Colonic mucosa (tissue), 4 donors: ENCODE measurements around the gene MUC5AC. TPM values are rescaled to one million over a fixed set of nuclear protein-coding genes. Genes with fewer than 3 reads are reported as not detected.
A peak's percentile ranks its signal among the peaks of the same experiment; 100 is the strongest.

Experiments
- DNase-seq: peaks from one replicate; pipeline ENCODE4 v3.0.0-alpha.2; 2020
- H3K27ac ChIP-seq: fragments of 200-600 bp; one replicate; pipeline ENCODE4 v1.8.0; 2021
- H3K27me3 ChIP-seq: fragments of 200-600 bp; one replicate; pipeline ENCODE4 v1.8.0; 2021
- H3K36me3 ChIP-seq: fragments of 200-600 bp; one replicate; pipeline ENCODE4 v1.8.0; 2021
- H3K4me1 ChIP-seq: fragments of 200-600 bp; one replicate; pipeline ENCODE4 v1.8.0; 2021; ENCODE audit warnings: mild to moderate bottlenecking
- H3K4me3 ChIP-seq: fragments of 200-600 bp; one replicate; pipeline ENCODE4 v1.8.0; 2021
- H3K9ac ChIP-seq, 2 donors: one replicate each; pipeline ENCODE4 v1.7.0; 2013; ENCODE audit warnings: control low read depth in 2 of 2, low read depth in 2 of 2, low read length in 2 of 2
- H3K9me3 ChIP-seq: fragments of 200-600 bp; one replicate; pipeline ENCODE4 v1.8.0; 2021
- CTCF ChIP-seq: fragments of 200-600 bp; IDR thresholded peaks from one replicate; pipeline ENCODE4 v1.8.0; 2022; ENCODE audit warnings: antibody characterized with exemption, mild to moderate bottlenecking
- intact Hi-C: fragments of 100-400 bp; cut with DNase I; formaldehyde crosslinking; loops from one replicate; pipeline ENCODE4 v1.14.1; 2022
- total RNA-seq, 2 donors: library from RNA; stranded (reverse); fragmentation: NEBNext Ultra II Directional in 1 of 2; extraction: Animal tissue kit (Norgen Biotek cat#: 25700) in 1 of 2; gene quantifications; one replicate each; pipeline ENCODE4 v1.2.1, GENCODE V29; 2021
- donor health status: healthy.
- donor health status: DM: no; HTN: no; CAD: no.
- donor health status: DM: no; HTN: no; CAD: no.

Gene MUC5AC
- total RNA-seq, 2 donors from 2014 or later, result 0.03 to 0.20 TPM

GRCh38 chr11:1222491-1223345, 65.0 kb downstream of the MUC5AC start, which contains the start of gene MUC5B:
Gene MUC5B, plus strand, starts transcription at chr11:1223066. Its CDS starts 58 bp downstream, at chr11:1223124.
- peak; percentile 92 for DNase-seq
- no peak for TF ChIP-seq CTCF
- Histone ChIP-seq H3K27ac (peak within 1 kb of the TSS; percentile 59), H3K4me1 (peaks cover 23% of the 10 kb centered on the region), H3K4me3 (peak within 1 kb of the TSS; percentile 42), H3K36me3 (no peaks in the 10 kb centered on the region), H3K9me3 (no peaks in the 10 kb centered on the region), H3K27me3 (no peaks in the 10 kb centered on the region), H3K9ac (peak within 1 kb of the TSS; percentile 72 to 79)
- intact Hi-C loops, result no loop called here

GRCh38 chr11:1223346-1224110, 65.8 kb downstream of the MUC5AC start:
- intact Hi-C loops, result no loop called here
- peak; percentile 41 for DNase-seq
- no peaks in the 10 kb centered on the region for H3K9me3 ChIP-seq
- peaks cover 21% of the 10 kb centered on the region for H3K4me1 ChIP-seq
- H3K9ac ChIP-seq, result peak overlapping the region; percentile 72 to 79
- no peaks in the 10 kb centered on the region for H3K36me3 ChIP-seq
- peak overlapping the region; percentile 59 for H3K27ac ChIP-seq
- no peaks in the 10 kb centered on the region for H3K27me3 ChIP-seq
- no peak for TF ChIP-seq CTCF
- H3K4me3 ChIP-seq, result peak overlapping the region; percentile 42

- H3K4me3 ChIP-seq, result peak overlapping the region; percentile 42
- H3K27me3 ChIP-seq, result no peaks in the 10 kb centered on the region
- no peak for DNase-seq
Observed at GRCh38 chr11:1224111-1224490, 66.3 kb downstream of the MUC5AC start.

GRCh38 chr11:1224491-1225385, 67.0 kb downstream of the MUC5AC start:
- Histone ChIP-seq H3K4me1 (peaks cover 11% of the 10 kb centered on the region), H3K27ac (peak overlapping the region; percentile 27), H3K27me3 (no peaks in the 10 kb centered on the region), H3K4me3 (peak overlapping the region; percentile 42), H3K36me3 (no peaks in the 10 kb centered on the region), H3K9me3 (no peaks in the 10 kb centered on the region), H3K9ac (peak overlapping the region in 1 of 2 donors; percentile 55)
- peak; percentile 84 for DNase-seq
- TF ChIP-seq CTCF, result no peak
- intact Hi-C loops, result no loop called here

More at GRCh38 chr11:1224111-1224490, 66.3 kb downstream of the MUC5AC start:
- Histone ChIP-seq H3K27ac (peak overlapping the region; percentile 59), H3K4me1 (peaks cover 15% of the 10 kb centered on the region), H3K9me3 (no peaks in the 10 kb centered on the region), H3K9ac (peak overlapping the region; percentile 72 to 79), H3K36me3 (no peaks in the 10 kb centered on the region)
- no peak for TF ChIP-seq CTCF
- intact Hi-C loops, result no loop called here
